ENCODE data around the gene RNF208. TPM values are rescaled to one million over a fixed set of nuclear protein-coding genes. Genes with fewer than 3 reads are reported as not detected.

Gene RNF208, protein sequence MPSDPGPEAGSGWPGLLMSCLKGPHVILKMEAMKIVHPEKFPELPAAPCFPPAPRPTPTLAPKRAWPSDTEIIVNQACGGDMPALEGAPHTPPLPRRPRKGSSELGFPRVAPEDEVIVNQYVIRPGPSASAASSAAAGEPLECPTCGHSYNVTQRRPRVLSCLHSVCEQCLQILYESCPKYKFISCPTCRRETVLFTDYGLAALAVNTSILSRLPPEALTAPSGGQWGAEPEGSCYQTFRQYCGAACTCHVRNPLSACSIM
- 0.06 and 0.29 TPM in 2 replicates for polyA plus RNA-seq (2011; rRNA removed)
- polyA plus RNA-seq (2012; cell fraction: cytosol; rRNA removed), result 0.95 and 1.5 TPM in 2 replicates
- polyA plus RNA-seq (2012; cell fraction: nucleus; rRNA removed), result 4.8 and 5.1 TPM in 2 replicates
- 1.0 to 1.7 TPM (median 1.7 TPM) in 3 replicates for polyA plus RNA-seq (2017; fragmentation: RNase III; extraction: RNeasy Plus Mini Kit Qiagen cat#74134 plus additional on column Dnase treatment)
- not detected in 2 replicates for polyA minus RNA-seq (2011; rRNA and poly(A)+ RNA removed)

DNA sequence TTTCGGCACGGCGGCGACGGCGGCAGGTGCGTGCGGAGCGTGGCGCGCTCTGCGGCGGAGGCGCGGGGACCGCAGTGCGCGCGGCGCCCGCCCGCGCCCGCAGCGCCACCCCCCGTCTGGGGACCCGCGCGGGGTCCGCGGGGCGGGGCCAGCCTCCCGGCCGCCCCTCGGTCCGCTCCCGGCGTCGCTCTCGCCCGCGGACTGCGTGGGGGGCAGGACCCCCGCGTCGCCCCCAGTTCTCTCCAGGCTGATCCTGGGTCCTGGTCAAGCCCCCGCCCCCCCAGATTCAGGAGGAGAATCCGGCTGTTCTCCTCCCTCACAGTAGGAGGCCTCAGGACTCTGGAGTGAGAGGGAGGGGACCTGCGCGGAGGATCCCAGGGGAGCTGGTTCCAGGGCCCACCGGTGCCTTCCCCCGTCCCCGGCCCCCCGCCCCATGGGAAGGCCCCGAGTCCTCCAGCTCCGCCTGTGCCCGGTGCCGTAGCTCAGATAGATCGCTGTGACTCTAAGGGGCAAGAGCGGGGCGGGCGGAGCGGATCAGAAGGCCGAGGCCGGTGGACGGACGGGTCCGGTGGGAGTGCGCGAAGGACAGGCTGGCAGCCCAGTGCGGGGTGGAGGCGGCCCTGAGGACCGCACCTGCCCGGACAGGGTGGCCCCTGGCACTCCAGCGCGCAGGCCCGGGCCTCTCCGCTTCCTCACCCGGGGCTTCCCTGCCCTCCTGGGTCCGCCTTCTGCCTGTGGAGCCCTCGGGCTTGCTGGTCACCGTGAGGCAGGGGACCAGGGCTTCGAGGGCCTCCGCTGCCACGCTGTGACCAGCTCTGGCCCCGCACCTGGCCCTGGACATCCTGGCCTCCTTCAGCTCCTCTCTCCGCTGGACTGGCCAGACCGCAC, at the start of gene RNF208:
Gene RNF208, minus strand, starts transcription at position 51 of the 888 bp plus-strand sequence. CDS start 1,028 bp downstream, outside the sequence.
- ChIA-PET POLR2A (interaction anchor here (0.6 to 3.5 kb wide), 14 partner anchors 13 to 375 kb away, joined by 3 to 37 read pairs (median 6); partner anchors contain the start of genes ANAPC2, SSNA1, TOR4A and TPRN), CTCF (interaction anchor here (0.7 to 10.1 kb wide), 11 partner anchors 12 to 193 kb away, joined by 3 to 113 read pairs (median 7); partner anchors contain the start of genes ANAPC2, NPDC1, SSNA1 and TUBB4B)
- TF ChIP-seq RAD21 (conservative IDR thresholded peaks at IDR 0.05 in 1 of 2, IDR thresholded peaks at IDR 0.05 in 1 of 2) (no peak), POLR2A (IDR thresholded peaks at IDR 0.05; ENCODE audit: low read length) (no peak), SREBF2 (IDR thresholded peaks at IDR 0.05) (no peak)
- TF ChIP-seq, protein P1, sequence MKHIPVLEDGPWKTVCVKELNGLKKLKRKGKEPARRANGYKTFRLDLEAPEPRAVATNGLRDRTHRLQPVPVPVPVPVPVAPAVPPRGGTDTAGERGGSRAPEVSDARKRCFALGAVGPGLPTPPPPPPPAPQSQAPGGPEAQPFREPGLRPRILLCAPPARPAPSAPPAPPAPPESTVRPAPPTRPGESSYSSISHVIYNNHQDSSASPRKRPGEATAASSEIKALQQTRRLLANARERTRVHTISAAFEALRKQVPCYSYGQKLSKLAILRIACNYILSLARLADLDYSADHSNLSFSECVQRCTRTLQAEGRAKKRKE (CRISPR knock-in tag; IDR thresholded peaks at IDR 0.05; ENCODE audit: low read depth), result no peak
- DNase-seq (ENCODE audit: low read depth in 1 of 2, low spot score in 1 of 2) (no peak), ATAC-seq (peak; percentile 0; a peak in 3 of 6 replicates), FAIRE-seq (no peak)
- peaks cover 64% of the 10 kb centered on the region for H3K4me1 ChIP-seq
- WGBS (ENCODE audit: missing lambda C conversion rate), result 91% methylated on average over 71 of the region's 88 CpGs
- H3K27ac ChIP-seq, result peak within 1 kb of the TSS; percentile 89 to 93
- peak within 1 kb of the TSS; percentile 82 for H3K4me2 ChIP-seq
- no peaks in the 10 kb centered on the region for H3K9me3 ChIP-seq
- peak within 1 kb of the TSS; percentile 72 for H3K4me3 ChIP-seq

DNA sequence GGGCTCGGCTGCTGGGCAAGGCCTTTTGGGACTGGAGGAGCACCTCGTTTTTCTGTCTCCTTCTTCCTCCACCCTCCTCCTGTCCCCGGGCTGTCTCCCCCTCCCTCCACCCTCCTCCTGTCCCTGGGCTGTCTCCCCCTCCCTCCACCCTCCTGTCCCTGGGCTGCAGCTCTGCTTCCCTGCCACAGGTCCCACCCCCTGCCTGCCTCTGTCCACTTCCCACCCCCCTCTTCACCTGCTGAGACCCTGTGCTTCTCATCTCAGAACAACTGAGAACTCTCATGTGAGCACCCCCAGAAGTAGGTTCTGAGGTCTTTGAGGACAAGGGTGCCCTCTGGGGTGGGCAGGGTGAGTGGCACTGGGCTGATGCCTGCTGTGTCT, 49.6 kb upstream of the RNF208 start:
- FAIRE-seq (no peak), ATAC-seq (no peak), DNase-seq (ENCODE audit: low read depth in 1 of 2, low spot score in 1 of 2) (no peak)
- H3K4me2 ChIP-seq, result no peak overlapping the region
- H3K27ac ChIP-seq, result no peak overlapping the region
- H3K4me3 ChIP-seq, result no peak overlapping the region
- whole genome bisulfite sequencing (ENCODE audit: missing lambda C conversion rate), result 67% methylated on average over 2 of the region's 3 CpGs
- ChIA-PET CTCF (interaction anchor here (1.4 to 4.2 kb wide), 5 partner anchors 10 to 35 kb away, joined by 4 to 43 read pairs (median 7); partner anchors contain the start of gene NRARP), POLR2A (no interaction called here)
- no peak for TF ChIP-seq NPAS2 (CRISPR knock-in tag; IDR thresholded peaks at IDR 0.05; ENCODE audit: borderline replicate concordance)
- TF ChIP-seq, protein P2, sequence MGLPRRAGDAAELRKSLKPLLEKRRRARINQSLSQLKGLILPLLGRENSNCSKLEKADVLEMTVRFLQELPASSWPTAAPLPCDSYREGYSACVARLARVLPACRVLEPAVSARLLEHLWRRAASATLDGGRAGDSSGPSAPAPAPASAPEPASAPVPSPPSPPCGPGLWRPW (IDR thresholded peaks at IDR 0.05), result no peak
- TF ChIP-seq KDM1A (IDR thresholded peaks at IDR 0.05; ENCODE audit: low read depth), result no peak
- TF ChIP-seq, protein P3, sequence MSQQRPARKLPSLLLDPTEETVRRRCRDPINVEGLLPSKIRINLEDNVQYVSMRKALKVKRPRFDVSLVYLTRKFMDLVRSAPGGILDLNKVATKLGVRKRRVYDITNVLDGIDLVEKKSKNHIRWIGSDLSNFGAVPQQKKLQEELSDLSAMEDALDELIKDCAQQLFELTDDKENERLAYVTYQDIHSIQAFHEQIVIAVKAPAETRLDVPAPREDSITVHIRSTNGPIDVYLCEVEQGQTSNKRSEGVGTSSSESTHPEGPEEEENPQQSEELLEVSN (IDR thresholded peaks at IDR 0.05; ENCODE audit: borderline replicate concordance, low read depth), result no peak
- TF ChIP-seq, protein P4, sequence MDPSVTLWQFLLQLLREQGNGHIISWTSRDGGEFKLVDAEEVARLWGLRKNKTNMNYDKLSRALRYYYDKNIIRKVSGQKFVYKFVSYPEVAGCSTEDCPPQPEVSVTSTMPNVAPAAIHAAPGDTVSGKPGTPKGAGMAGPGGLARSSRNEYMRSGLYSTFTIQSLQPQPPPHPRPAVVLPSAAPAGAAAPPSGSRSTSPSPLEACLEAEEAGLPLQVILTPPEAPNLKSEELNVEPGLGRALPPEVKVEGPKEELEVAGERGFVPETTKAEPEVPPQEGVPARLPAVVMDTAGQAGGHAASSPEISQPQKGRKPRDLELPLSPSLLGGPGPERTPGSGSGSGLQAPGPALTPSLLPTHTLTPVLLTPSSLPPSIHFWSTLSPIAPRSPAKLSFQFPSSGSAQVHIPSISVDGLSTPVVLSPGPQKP (IDR thresholded peaks at IDR 0.05; ENCODE audit: low read depth, low read length), result no peak
- TF ChIP-seq FOXS1 (CRISPR knock-in tag; IDR thresholded peaks at IDR 0.05), result no peak
- no peaks in the 10 kb centered on the region for H3K9me3 ChIP-seq
- peaks cover 40% of the 10 kb centered on the region for H3K4me1 ChIP-seq

DNA sequence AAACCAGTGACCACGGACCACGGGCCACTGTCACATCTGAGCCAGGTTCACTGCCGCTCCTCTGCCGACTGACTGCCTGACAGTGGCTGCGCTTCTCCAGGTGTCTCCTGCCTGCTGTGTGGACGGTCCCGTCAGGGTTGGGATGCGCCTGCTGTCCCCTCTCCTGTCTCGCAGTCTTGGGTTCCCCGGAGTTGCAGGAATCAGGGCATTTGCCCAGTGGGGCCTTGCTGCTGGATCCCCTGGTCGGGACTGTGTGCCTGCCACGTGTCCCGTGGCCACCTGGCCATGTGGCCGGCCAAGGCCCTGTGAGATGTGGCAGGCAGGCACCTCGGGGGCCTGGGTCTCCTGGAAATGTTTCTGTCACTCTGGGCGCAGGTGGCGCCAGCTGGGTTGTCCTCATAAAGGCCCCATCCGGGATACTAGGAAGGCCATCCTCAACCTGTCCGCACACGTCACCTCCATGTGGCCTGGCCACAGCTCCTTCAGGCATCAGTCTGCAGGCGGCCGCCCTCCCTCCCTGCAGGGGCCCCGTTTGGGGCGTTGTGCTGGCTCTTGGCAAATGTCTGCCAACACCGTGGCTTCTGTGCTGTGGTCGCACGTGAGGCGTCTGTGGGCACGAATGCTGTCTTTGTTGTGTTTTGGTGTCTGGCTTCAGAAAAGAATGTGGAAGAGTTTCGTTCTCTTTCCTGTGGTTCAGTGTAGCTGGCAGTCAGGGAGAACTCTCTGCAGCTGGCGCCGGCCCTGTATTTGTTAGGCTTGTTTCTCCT, 49.1 kb upstream of the RNF208 start:
- Histone ChIP-seq H3K4me3 (no peak overlapping the region), H3K27ac (no peak overlapping the region), H3K9me3 (no peaks in the 10 kb centered on the region), H3K4me2 (no peak overlapping the region), H3K4me1 (peaks cover 34% of the 10 kb centered on the region)
- ChIA-PET POLR2A (no interaction called here), CTCF (interaction anchor here (1.9 to 4.2 kb wide), 2 partner anchors 9 to 35 kb away, joined by 8 to 43 read pairs; no protein-coding TSS in a partner anchor)
- WGBS (ENCODE audit: missing lambda C conversion rate), result 91% methylated on average over 29 of the region's 32 CpGs
- ATAC-seq, result no peak
- no peak for FAIRE-seq
- no peak for DNase-seq (ENCODE audit: low read depth in 1 of 2, low spot score in 1 of 2)
- TF ChIP-seq JUN (IDR thresholded peaks at IDR 0.05) (no peak), CEBPB (IDR thresholded peaks at IDR 0.05) (no peak), RAD21 (conservative IDR thresholded peaks at IDR 0.05 in 1 of 2, IDR thresholded peaks at IDR 0.05 in 1 of 2) (no peak), HOXB13 (CRISPR knock-in tag; IDR thresholded peaks at IDR 0.05; ENCODE audit: low read depth) (no peak), NR3C1 (IDR thresholded peaks at IDR 0.05) (no peak), NPAS2 (CRISPR knock-in tag; IDR thresholded peaks at IDR 0.05; ENCODE audit: borderline replicate concordance) (no peak), MYC (IDR thresholded peaks at IDR 0.05; ENCODE audit: borderline replicate concordance, low read length) (no peak), CBX8 (IDR thresholded peaks at IDR 0.05) (no peak), KDM1A (IDR thresholded peaks at IDR 0.05; ENCODE audit: low read depth) (no peak), HEYL (CRISPR knock-in tag; IDR thresholded peaks at IDR 0.05) (no peak), MAFK (IDR thresholded peaks at IDR 0.05; ENCODE audit: partially characterized antibody) (no peak), RFX5 (IDR thresholded peaks at IDR 0.05) (no peak), POLR2A (IDR thresholded peaks at IDR 0.05; ENCODE audit: low read length) (no peak), RNF2 (IDR thresholded peaks at IDR 0.05; ENCODE audit: borderline replicate concordance, low read depth) (no peak)
- TF ChIP-seq, protein P5, sequence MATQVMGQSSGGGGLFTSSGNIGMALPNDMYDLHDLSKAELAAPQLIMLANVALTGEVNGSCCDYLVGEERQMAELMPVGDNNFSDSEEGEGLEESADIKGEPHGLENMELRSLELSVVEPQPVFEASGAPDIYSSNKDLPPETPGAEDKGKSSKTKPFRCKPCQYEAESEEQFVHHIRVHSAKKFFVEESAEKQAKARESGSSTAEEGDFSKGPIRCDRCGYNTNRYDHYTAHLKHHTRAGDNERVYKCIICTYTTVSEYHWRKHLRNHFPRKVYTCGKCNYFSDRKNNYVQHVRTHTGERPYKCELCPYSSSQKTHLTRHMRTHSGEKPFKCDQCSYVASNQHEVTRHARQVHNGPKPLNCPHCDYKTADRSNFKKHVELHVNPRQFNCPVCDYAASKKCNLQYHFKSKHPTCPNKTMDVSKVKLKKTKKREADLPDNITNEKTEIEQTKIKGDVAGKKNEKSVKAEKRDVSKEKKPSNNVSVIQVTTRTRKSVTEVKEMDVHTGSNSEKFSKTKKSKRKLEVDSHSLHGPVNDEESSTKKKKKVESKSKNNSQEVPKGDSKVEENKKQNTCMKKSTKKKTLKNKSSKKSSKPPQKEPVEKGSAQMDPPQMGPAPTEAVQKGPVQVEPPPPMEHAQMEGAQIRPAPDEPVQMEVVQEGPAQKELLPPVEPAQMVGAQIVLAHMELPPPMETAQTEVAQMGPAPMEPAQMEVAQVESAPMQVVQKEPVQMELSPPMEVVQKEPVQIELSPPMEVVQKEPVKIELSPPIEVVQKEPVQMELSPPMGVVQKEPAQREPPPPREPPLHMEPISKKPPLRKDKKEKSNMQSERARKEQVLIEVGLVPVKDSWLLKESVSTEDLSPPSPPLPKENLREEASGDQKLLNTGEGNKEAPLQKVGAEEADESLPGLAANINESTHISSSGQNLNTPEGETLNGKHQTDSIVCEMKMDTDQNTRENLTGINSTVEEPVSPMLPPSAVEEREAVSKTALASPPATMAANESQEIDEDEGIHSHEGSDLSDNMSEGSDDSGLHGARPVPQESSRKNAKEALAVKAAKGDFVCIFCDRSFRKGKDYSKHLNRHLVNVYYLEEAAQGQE (IDR thresholded peaks at IDR 0.05), result no peak
